Liver (tissue), 9 donors: ENCODE measurements around the gene SYT13. TPM values are rescaled to one million over a fixed set of nuclear protein-coding genes. Genes with fewer than 3 reads are reported as not detected.

Source experiments
- DNase-seq: peaks from one replicate; pipeline ENCODE4 v3.0.0-alpha.2; 2017; ENCODE audit warnings: low spot score
- H3K27ac ChIP-seq, 2 donors: one replicate each; pipeline ENCODE4 v1.7.0; 2013; ENCODE audit warnings: inconsistent platforms in 2 of 2, low read length in 2 of 2, control low read depth in 1 of 2, low read depth in 1 of 2, mild to moderate bottlenecking in 1 of 2
- H3K27me3 ChIP-seq, 4 donors: one replicate each; pipeline versions ENCODE4 v1.6.1 to v1.7.0; 2013; ENCODE audit warnings: low read length in 3 of 4, inconsistent platforms in 1 of 4, mild to moderate bottlenecking in 1 of 4, moderate library complexity in 1 of 4; ENCODE audit not compliant: control insufficient read depth in 4 of 4, insufficient read depth in 4 of 4
- H3K36me3 ChIP-seq, 4 donors: one replicate each; pipeline versions ENCODE4 v1.6.1 to v1.7.0; 2013; ENCODE audit warnings: low read length in 3 of 4, mild to moderate bottlenecking in 3 of 4, low read depth in 1 of 4, moderate library complexity in 1 of 4; ENCODE audit not compliant: control insufficient read depth in 4 of 4, insufficient read depth in 3 of 4
- H3K4me1 ChIP-seq, 4 donors: one replicate each; pipeline versions ENCODE4 v1.6.1 to v1.7.0; 2013; ENCODE audit warnings: low read length in 3 of 4, mild to moderate bottlenecking in 3 of 4, moderate library complexity in 1 of 4; ENCODE audit not compliant: control insufficient read depth in 4 of 4, insufficient read depth in 4 of 4
- H3K4me3 ChIP-seq, 3 donors: one replicate each; pipeline versions ENCODE4 v1.6.1 to v1.7.0; 2013; ENCODE audit warnings: low read length in 3 of 3, control low read depth in 1 of 3, low read depth in 1 of 3, mild to moderate bottlenecking in 1 of 3
- H3K9ac ChIP-seq, 2 donors: one replicate each; pipeline ENCODE4 v1.7.0; 2013; ENCODE audit warnings: low read length in 2 of 2, mild to moderate bottlenecking in 2 of 2, moderate library complexity in 2 of 2, control low read depth in 1 of 2, low read depth in 1 of 2
- H3K9me3 ChIP-seq, 4 donors: one replicate each; pipeline versions ENCODE4 v1.6.1 to v1.7.0; 2013; ENCODE audit warnings: low read length in 3 of 4; ENCODE audit not compliant: control insufficient read depth in 4 of 4
- EGR1 ChIP-seq, 2 donors: IDR thresholded peaks; 2 replicates each; pipeline ENCODE4 v1.6.1; 2016 to 2018; ENCODE audit warnings: antibody characterized with exemption in 2 of 2, low read depth in 2 of 2
- FOXA1 ChIP-seq: IDR thresholded peaks from 2 replicates; pipeline ENCODE4 v1.6.1; 2016; ENCODE audit warnings: antibody characterized with exemption
- FOXA2 ChIP-seq: IDR thresholded peaks from 2 replicates; pipeline ENCODE4 v1.6.1; 2016; ENCODE audit warnings: antibody characterized with exemption
- GABPA ChIP-seq, 2 donors: IDR thresholded peaks in 1 of 2; conservative IDR thresholded peaks in 1 of 2; 2 replicates each; pipeline ENCODE4 v1.6.1; 2016; ENCODE audit warnings: antibody characterized with exemption in 2 of 2, mild to moderate bottlenecking in 1 of 2, moderate library complexity in 1 of 2
- HNF4A ChIP-seq, 2 donors: conservative IDR thresholded peaks; 2 replicates each; pipeline ENCODE4 v1.6.1; 2016; ENCODE audit warnings: antibody characterized with exemption in 2 of 2, mild to moderate bottlenecking in 2 of 2
- HNF4G ChIP-seq: IDR thresholded peaks from 2 replicates; pipeline ENCODE4 v1.6.1; 2016; ENCODE audit warnings: antibody characterized with exemption
- JUND ChIP-seq, 2 donors: IDR thresholded peaks; 2 replicates each; pipeline ENCODE4 v1.6.1; 2016; ENCODE audit warnings: antibody characterized with exemption in 2 of 2
- RAD21 ChIP-seq, 2 donors: IDR thresholded peaks; 2 replicates each; pipeline ENCODE4 v1.6.1; 2016; ENCODE audit warnings: antibody characterized with exemption in 2 of 2, mild to moderate bottlenecking in 2 of 2
- RXRA ChIP-seq, 2 donors: IDR thresholded peaks; 2 replicates each; pipeline ENCODE4 v1.6.1; 2017 to 2018; ENCODE audit warnings: antibody characterized with exemption in 2 of 2, mild to moderate bottlenecking in 1 of 2
- SP1 ChIP-seq: IDR thresholded peaks from 2 replicates; pipeline ENCODE4 v1.6.1; 2018; ENCODE audit warnings: antibody characterized with exemption, mild to moderate bottlenecking
- TAF1 ChIP-seq: conservative IDR thresholded peaks from 2 replicates; pipeline ENCODE4 v1.6.1; 2016; ENCODE audit warnings: antibody characterized with exemption, mild to moderate bottlenecking
- YY1 ChIP-seq: IDR thresholded peaks from 2 replicates; pipeline ENCODE4 v1.6.1; 2016; ENCODE audit warnings: antibody characterized with exemption, mild to moderate bottlenecking
- WGBS: extraction: QIAGEN DNeasy Blood & Tissue Kit; methylation state at CpG from one replicate; pipeline ENCODE4 v1.1.7; 2013; 5-methylcytosine and 5-hydroxymethylcytosine counted together
- polyA plus RNA-seq, 2 donors: library from polyadenylated mRNA; stranded (reverse) in 1 of 2; unstranded in 1 of 2; fragments of 200-250 nt in 1 of 2; fragments of >200 nt in 1 of 2; fragmentation: Nextera tagmentation in 1 of 2; extraction: Ambion mirVana in 1 of 2; gene quantifications; one replicate each; pipeline versions ENCODE4 v1.2.1 to v1.2.3, GENCODE V29; 2013 to 2015
- total RNA-seq, 2 donors: library from RNA; depleted of rRNA; stranded (reverse); fragments of >200 nt; gene quantifications; one replicate each; pipeline ENCODE4 v1.2.3, GENCODE V29; 2014
- TF ChIP-seq, protein P1 (sequence below): IDR thresholded peaks from 2 replicates; pipeline ENCODE4 v1.6.1; 2016; ENCODE audit warnings: antibody characterized with exemption
- TF ChIP-seq, protein P2 (sequence below): IDR thresholded peaks from 2 replicates; pipeline ENCODE4 v1.6.1; 2016; ENCODE audit warnings: antibody characterized with exemption
- TF ChIP-seq, protein P3 (sequence below): fragments of 150-350 bp; IDR thresholded peaks from 2 replicates; pipeline ENCODE4 v1.5.1; 2017; ENCODE audit warnings: improper control_type of control experiment, low read depth, low read length; ENCODE audit not compliant: missing input control
- TF ChIP-seq, protein P4 (sequence below): IDR thresholded peaks from 2 replicates; pipeline ENCODE4 v1.6.1; 2016; ENCODE audit warnings: antibody characterized with exemption, mild to moderate bottlenecking
- TF ChIP-seq, protein P5 (sequence below): IDR thresholded peaks from 2 replicates; pipeline ENCODE4 v1.6.1; 2016; ENCODE audit warnings: antibody characterized with exemption
- donor health status: healthy.
- donor health status: healthy.
- donor health status: healthy.
- donor health status: healthy.
- donor health status: healthy.

Gene SYT13
- total and polyA plus RNA-seq, 4 donors, result 0.05 to 0.33 (median 0.14) TPM

DNA sequence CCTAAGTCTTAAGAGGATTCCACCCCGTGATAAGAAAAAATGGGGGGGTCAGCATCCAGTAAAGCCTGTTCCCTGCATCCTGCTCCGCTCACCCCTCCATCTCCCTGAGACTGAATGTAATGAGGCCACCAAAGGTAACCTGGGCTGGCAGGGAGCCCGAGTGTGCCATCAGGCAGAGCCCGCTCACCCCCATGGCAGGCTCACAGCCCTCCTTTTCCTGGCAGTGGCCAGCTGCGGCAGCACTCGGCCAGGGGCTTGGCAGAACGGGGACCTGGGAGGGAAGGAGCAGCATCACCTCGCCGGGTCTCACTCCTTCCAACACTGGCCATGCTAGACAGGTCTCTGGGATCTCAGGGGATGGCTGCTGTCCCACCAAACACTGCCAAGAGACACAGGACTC lies 75.3 kb downstream of the SYT13 start:
- no peak for DNase-seq
- H3K4me1 ChIP-seq, result no peaks in the 10 kb centered on the region
- H3K9me3 ChIP-seq, result no peaks in the 10 kb centered on the region
- H3K36me3 ChIP-seq, result peaks cover 0 to 7% (median 2%) of the 10 kb centered on the region in 4 donors
- H3K4me3 ChIP-seq, result no peak overlapping the region
- TF ChIP-seq FOXA1 (no peak), RXRA (IDR thresholded peaks at IDR 0.05) (no peak), HNF4G (no peak), GABPA (IDR thresholded peaks at IDR 0.05 in 1 of 2, conservative IDR thresholded peaks at IDR 0.05 in 1 of 2) (no peak)
- H3K9ac ChIP-seq, result no peak overlapping the region
- no peaks in the 10 kb centered on the region for H3K27me3 ChIP-seq
- H3K27ac ChIP-seq, result no peak overlapping the region
- WGBS, result 95% methylated on average over 9 of the region's 9 CpGs

DNA sequence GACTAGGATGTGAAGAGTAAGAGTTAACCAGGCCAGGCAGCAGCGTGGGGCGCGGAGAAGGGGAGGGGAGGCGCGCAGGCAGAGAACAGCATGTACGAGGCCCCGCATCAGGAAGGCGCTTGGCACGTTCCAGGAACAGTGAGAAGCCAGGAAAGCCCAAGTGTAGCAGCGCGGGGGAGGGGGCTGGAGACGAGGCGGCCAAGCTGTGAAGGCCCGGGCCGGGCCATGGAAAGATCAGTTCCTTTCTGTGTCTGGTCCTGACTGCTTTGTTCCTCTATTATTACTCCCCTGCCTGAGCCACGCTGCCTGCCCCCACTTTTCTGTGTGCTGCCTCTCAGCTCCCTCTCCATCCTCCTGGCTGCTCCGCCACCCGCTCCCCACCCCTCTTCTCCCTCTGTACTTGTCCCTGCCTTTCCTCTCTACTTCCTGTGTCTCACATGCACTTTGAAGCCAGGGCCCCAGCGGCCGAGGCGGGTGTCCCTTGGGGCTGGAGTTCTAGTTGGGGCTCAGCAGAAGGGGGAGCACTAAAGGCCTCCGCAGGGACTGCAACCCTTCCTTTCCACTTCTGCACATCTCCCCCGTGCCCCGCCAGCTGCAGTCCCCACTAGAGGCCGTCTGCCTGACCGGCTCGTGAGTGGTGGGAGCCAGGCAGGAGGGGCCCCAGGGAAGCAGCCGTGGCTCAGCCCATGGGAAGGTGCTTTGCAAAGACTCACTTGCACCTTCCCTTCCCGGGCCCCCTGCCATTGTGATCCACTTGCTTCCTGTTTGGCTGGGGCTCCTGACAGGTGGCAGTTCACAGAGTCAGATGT lies 76.0 kb downstream of the SYT13 start:
- TF ChIP-seq RAD21 (IDR thresholded peaks at IDR 0.05) (peak in 1 of 2 donors; percentile 25), RXRA (IDR thresholded peaks at IDR 0.05) (peak in 1 of 2 donors; percentile 11), SP1 (peak; percentile 78), HNF4A (conservative IDR thresholded peaks at IDR 0.05) (no peak)
- Histone ChIP-seq H3K36me3 (peaks cover 0 to 10% (median 2%) of the 10 kb centered on the region in 4 donors), H3K9me3 (no peaks in the 10 kb centered on the region), H3K4me1 (no peaks in the 10 kb centered on the region), H3K4me3 (no peak overlapping the region), H3K27me3 (no peaks in the 10 kb centered on the region), H3K27ac (peak overlapping the region in 1 of 2 donors; percentile 37), H3K9ac (no peak overlapping the region)
- DNase-seq, result no peak
- 74% methylated on average over 29 of the region's 29 CpGs for WGBS

DNA sequence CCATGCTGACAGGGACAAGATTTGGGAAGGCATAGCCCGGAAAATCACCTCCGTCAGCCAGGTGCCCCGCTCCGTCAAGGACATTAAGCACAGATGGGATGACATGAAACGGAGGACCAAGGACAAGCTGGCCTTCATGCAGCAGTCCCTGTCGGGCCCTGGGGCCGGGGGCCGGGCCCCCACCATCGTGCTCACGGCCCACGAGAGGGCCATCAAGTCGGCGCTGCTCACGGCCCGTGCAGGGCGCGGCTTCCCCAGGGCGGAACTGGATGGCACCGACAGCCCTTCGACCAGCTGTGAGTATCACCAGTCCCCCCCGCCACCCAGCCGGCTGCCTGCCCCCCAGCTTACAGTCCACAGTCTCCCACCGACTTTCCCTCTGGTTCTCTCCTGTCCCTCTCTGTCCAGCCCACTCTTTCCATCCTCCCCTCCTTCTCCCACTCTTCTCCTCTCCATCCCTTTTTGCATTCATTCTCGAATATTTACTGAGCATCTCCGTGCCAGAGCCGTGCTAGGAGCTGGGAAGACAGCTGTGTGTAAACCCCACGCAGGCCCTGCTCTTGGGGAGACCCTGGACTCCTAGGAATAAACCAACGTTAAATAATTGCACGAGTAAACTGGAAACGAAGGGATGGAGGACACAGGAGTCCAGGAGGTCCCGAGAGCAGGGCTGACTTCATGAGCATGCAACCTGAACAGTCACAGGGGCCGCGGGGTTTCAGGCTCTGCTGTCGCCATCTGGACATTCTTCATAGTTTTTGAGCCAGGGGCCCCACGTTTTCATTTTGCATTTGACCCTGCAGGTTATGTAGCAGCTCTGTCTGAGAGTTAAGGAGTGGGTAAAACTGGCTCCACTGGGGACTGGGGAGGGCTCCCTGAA lies 76.9 kb downstream of the SYT13 start:
- Histone ChIP-seq H3K36me3 (peaks cover 0 to 10% (median 2%) of the 10 kb centered on the region in 4 donors), H3K9me3 (no peaks in the 10 kb centered on the region), H3K27ac (no peak overlapping the region), H3K9ac (no peak overlapping the region), H3K4me3 (no peak overlapping the region), H3K27me3 (no peaks in the 10 kb centered on the region), H3K4me1 (no peaks in the 10 kb centered on the region)
- no peak for DNase-seq
- no peak for TF ChIP-seq RAD21 (IDR thresholded peaks at IDR 0.05)
- no peak for TF ChIP-seq JUND (IDR thresholded peaks at IDR 0.05)
- TF ChIP-seq YY1, result no peak
- TF ChIP-seq, protein P1, sequence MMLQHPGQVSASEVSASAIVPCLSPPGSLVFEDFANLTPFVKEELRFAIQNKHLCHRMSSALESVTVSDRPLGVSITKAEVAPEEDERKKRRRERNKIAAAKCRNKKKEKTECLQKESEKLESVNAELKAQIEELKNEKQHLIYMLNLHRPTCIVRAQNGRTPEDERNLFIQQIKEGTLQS, result no peak
- no peak for TF ChIP-seq FOXA2
- TF ChIP-seq, protein P2, sequence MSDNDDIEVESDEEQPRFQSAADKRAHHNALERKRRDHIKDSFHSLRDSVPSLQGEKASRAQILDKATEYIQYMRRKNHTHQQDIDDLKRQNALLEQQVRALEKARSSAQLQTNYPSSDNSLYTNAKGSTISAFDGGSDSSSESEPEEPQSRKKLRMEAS, result no peak
- no peak for TF ChIP-seq EGR1 (IDR thresholded peaks at IDR 0.05; ENCODE audit: low read depth in 2 of 2)
- no peak for TF ChIP-seq SP1
- TF ChIP-seq, protein P3, sequence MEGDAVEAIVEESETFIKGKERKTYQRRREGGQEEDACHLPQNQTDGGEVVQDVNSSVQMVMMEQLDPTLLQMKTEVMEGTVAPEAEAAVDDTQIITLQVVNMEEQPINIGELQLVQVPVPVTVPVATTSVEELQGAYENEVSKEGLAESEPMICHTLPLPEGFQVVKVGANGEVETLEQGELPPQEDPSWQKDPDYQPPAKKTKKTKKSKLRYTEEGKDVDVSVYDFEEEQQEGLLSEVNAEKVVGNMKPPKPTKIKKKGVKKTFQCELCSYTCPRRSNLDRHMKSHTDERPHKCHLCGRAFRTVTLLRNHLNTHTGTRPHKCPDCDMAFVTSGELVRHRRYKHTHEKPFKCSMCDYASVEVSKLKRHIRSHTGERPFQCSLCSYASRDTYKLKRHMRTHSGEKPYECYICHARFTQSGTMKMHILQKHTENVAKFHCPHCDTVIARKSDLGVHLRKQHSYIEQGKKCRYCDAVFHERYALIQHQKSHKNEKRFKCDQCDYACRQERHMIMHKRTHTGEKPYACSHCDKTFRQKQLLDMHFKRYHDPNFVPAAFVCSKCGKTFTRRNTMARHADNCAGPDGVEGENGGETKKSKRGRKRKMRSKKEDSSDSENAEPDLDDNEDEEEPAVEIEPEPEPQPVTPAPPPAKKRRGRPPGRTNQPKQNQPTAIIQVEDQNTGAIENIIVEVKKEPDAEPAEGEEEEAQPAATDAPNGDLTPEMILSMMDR, result no peak
- TF ChIP-seq, protein P4, sequence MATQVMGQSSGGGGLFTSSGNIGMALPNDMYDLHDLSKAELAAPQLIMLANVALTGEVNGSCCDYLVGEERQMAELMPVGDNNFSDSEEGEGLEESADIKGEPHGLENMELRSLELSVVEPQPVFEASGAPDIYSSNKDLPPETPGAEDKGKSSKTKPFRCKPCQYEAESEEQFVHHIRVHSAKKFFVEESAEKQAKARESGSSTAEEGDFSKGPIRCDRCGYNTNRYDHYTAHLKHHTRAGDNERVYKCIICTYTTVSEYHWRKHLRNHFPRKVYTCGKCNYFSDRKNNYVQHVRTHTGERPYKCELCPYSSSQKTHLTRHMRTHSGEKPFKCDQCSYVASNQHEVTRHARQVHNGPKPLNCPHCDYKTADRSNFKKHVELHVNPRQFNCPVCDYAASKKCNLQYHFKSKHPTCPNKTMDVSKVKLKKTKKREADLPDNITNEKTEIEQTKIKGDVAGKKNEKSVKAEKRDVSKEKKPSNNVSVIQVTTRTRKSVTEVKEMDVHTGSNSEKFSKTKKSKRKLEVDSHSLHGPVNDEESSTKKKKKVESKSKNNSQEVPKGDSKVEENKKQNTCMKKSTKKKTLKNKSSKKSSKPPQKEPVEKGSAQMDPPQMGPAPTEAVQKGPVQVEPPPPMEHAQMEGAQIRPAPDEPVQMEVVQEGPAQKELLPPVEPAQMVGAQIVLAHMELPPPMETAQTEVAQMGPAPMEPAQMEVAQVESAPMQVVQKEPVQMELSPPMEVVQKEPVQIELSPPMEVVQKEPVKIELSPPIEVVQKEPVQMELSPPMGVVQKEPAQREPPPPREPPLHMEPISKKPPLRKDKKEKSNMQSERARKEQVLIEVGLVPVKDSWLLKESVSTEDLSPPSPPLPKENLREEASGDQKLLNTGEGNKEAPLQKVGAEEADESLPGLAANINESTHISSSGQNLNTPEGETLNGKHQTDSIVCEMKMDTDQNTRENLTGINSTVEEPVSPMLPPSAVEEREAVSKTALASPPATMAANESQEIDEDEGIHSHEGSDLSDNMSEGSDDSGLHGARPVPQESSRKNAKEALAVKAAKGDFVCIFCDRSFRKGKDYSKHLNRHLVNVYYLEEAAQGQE, result no peak
- TF ChIP-seq, protein P5, sequence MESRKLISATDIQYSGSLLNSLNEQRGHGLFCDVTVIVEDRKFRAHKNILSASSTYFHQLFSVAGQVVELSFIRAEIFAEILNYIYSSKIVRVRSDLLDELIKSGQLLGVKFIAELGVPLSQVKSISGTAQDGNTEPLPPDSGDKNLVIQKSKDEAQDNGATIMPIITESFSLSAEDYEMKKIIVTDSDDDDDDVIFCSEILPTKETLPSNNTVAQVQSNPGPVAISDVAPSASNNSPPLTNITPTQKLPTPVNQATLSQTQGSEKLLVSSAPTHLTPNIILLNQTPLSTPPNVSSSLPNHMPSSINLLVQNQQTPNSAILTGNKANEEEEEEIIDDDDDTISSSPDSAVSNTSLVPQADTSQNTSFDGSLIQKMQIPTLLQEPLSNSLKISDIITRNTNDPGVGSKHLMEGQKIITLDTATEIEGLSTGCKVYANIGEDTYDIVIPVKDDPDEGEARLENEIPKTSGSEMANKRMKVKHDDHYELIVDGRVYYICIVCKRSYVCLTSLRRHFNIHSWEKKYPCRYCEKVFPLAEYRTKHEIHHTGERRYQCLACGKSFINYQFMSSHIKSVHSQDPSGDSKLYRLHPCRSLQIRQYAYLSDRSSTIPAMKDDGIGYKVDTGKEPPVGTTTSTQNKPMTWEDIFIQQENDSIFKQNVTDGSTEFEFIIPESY, result no peak
- no peak for TF ChIP-seq TAF1
- no peak for TF ChIP-seq HNF4A (conservative IDR thresholded peaks at IDR 0.05)
- WGBS, result 92% methylated on average over 35 of the region's 35 CpGs
